OCI-LY7 (cell line): ENCODE data around the gene IRF1.

Experiments
- EZH2phosphoT487 ChIP-seq: fragments of 200-600 bp; sonication (generic); IDR thresholded peaks from 2 replicates; pipeline ENCODE4 v1.6.1; 2018; ENCODE audit warnings: low read depth, borderline replicate concordance, mild to moderate bottlenecking, mixed run types, antibody characterized with exemption, low read length, moderate library complexity, mixed read lengths
- TF ChIP-seq, protein P1 (sequence below): fragments of 200-600 bp; sonication (generic); conservative IDR thresholded peaks from 2 replicates; pipeline ENCODE4 v1.5.1; 2014; ENCODE audit warnings: mild to moderate bottlenecking, antibody characterized with exemption, low read length, moderate library complexity, mixed read lengths

DNA sequence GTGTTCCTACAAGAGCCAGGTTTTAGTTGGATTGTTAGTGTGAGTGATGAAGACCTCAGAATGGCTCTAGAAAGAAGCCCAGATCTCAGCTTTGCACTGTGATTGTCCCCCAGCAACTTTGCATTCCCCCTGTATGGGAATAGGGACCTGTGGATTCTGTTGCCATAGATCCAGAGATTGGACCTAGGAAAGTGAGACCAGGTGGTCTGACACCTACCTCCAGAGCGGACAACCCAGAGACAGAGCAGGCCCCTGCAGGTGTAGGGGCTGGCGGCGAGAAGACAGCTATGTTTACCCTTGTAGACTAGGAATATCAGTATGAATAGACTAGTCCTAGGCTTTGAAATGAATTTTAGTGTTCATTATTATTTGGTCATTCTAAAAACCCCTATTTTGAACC lies 53.6 kb downstream of the IRF1 start:
- TF ChIP-seq, protein P1, sequence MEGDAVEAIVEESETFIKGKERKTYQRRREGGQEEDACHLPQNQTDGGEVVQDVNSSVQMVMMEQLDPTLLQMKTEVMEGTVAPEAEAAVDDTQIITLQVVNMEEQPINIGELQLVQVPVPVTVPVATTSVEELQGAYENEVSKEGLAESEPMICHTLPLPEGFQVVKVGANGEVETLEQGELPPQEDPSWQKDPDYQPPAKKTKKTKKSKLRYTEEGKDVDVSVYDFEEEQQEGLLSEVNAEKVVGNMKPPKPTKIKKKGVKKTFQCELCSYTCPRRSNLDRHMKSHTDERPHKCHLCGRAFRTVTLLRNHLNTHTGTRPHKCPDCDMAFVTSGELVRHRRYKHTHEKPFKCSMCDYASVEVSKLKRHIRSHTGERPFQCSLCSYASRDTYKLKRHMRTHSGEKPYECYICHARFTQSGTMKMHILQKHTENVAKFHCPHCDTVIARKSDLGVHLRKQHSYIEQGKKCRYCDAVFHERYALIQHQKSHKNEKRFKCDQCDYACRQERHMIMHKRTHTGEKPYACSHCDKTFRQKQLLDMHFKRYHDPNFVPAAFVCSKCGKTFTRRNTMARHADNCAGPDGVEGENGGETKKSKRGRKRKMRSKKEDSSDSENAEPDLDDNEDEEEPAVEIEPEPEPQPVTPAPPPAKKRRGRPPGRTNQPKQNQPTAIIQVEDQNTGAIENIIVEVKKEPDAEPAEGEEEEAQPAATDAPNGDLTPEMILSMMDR = no peak
- no peak for TF ChIP-seq EZH2phosphoT487
